AG20443 (cell line): ENCODE measurements around the gene ANGPTL4.
"Not testable (repeated sequence)": the region's sequence is repeated elsewhere in the genome, so short reads cannot be mapped to it uniquely, and the experiment has no call there.

ENCODE experiments used
- DNase-seq: peaks from one replicate; pipeline ENCODE4 v3.0.0; 2012; ENCODE audit warnings: low spot score, mixed read lengths

Gene ANGPTL4

GRCh38 chr19:8389891-8390616 lies 26.1 kb downstream of the ANGPTL4 start, which contains the start of gene RAB11B:
Gene RAB11B, plus strand, starts transcription at chr19:8390360. Its CDS starts 57 bp downstream, at chr19:8390417.
- DNase-seq: peak; percentile 97

- DNase-seq: peak; percentile 96
Measured at GRCh38 chr19:8390617-8390981, 26.6 kb downstream of the ANGPTL4 start.

GRCh38 chr19:8391198-8392016 lies 27.5 kb downstream of the ANGPTL4 start:
- no peak for DNase-seq

GRCh38 chr19:8392017-8392591 lies 28.1 kb downstream of the ANGPTL4 start:
- peak; percentile 17 for DNase-seq

- no peak for DNase-seq
Measured at GRCh38 chr19:8393192-8393870, 29.4 kb downstream of the ANGPTL4 start.

- no peak for DNase-seq
Measured at GRCh38 chr19:8393871-8394250, 29.9 kb downstream of the ANGPTL4 start.

- no peak for DNase-seq
Measured at GRCh38 chr19:8395621-8396082, 31.7 kb downstream of the ANGPTL4 start.

- DNase-seq: no peak
Measured at GRCh38 chr19:8396185-8396562, 32.2 kb downstream of the ANGPTL4 start.

- DNase-seq: peak; percentile 82
Measured at GRCh38 chr19:8396563-8397203, 32.7 kb downstream of the ANGPTL4 start.

- DNase-seq: no peak
Measured at GRCh38 chr19:8397271-8397670, 33.3 kb downstream of the ANGPTL4 start.

- no peak for DNase-seq
Measured at GRCh38 chr19:8397746-8398310, 33.9 kb downstream of the ANGPTL4 start.

- DNase-seq: no peak
Measured at GRCh38 chr19:8398311-8398771, 34.4 kb downstream of the ANGPTL4 start.

GRCh38 chr19:8399681-8400188 lies 35.8 kb downstream of the ANGPTL4 start:
- DNase-seq: no peak

- DNase-seq: no peak
Measured at GRCh38 chr19:8401981-8402411, 38.0 kb downstream of the ANGPTL4 start.

GRCh38 chr19:8403098-8403819 lies 39.3 kb downstream of the ANGPTL4 start:
- DNase-seq: no peak

GRCh38 chr19:8403820-8404109 lies 39.8 kb downstream of the ANGPTL4 start:
- DNase-seq: no peak

- no peak for DNase-seq
Measured at GRCh38 chr19:8404391-8405151, 40.6 kb downstream of the ANGPTL4 start.

GRCh38 chr19:8410718-8411117 lies 46.8 kb downstream of the ANGPTL4 start:
- DNase-seq: not testable (repeated sequence)

- DNase-seq: peak; percentile 99
Measured at GRCh38 chr19:8412783-8413628, 49.1 kb downstream of the ANGPTL4 start, which contains the start of gene MARCHF2. Gene MARCHF2, plus strand, starts transcription at chr19:8413305. Its CDS starts 8,536 bp downstream, at chr19:8421841.
